Measurements from ENCODE around the gene OSBPL3. TPM values are rescaled to one million over a fixed set of nuclear protein-coding genes. Genes with fewer than 3 reads are reported as not detected.
"Not testable (repeated sequence)": the region's sequence is repeated elsewhere in the genome, so short reads cannot be mapped to it uniquely, and the experiment has no call there.

OSBPL3 gene
- total RNA-seq, 1 donor from 2014 or later, result 48.8 TPM

DNA sequence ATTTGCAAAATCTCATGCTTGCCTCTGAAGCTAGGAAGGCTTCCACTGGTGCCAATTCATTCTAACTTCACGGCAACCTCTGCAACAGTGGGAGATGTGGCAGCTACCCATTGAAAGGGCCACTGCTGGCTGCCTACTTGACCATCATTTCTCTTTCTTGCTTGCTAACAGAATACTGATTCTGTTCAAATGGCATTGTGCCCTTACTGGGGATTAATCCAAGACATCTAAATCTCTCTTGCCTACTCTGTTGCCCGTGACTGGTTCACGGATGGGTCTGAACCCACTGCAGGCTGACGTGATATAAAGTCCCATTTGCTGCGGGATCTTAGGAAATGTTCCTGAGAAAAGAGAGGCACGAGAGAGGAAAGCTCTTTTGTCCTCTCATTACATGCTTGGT lies 171.5 kb downstream of the OSBPL3 start:
- DNase-seq (ENCODE audit: low read depth), result no peak

DNA sequence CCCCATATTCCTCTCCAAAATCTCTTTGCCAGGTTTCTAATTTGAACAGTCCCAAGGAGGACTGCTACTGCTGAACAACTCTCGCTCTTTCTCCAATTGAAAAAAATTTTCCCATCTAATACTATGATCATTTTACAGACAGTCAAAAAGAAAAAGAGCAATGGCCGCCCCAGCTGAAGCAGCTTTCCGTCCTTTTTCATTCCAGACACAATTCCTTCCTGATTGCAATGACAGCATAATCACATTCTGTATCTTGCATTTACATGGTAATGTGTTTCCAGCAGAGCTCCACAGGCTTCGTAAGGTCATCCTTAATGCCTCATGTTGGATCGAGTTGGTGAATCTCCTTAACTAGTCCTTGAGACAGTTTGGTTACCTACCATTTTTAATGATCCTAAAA lies 177.7 kb downstream of the OSBPL3 start:
- DNase-seq (ENCODE audit: low read depth), result no peak

DNA sequence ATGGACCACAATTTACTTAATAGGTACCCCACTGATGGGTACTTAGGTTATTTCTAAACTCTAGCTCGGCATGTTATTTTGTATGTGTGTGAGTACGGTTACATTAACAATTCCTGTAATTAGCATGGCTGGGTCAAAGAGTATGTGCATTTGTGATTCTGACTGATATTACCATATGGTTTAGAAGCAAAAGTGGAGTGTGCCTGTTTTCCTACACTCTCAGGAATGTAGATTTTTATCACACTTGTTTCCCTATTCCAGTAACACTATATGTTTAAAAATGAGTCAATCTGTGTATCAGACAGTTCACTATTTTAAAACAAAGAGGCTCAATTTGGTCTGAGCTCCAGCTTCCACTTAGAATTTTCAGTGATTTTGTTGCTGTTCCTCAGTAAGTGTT lies 178.1 kb downstream of the OSBPL3 start:
- no peak for DNase-seq (ENCODE audit: low read depth)

DNA sequence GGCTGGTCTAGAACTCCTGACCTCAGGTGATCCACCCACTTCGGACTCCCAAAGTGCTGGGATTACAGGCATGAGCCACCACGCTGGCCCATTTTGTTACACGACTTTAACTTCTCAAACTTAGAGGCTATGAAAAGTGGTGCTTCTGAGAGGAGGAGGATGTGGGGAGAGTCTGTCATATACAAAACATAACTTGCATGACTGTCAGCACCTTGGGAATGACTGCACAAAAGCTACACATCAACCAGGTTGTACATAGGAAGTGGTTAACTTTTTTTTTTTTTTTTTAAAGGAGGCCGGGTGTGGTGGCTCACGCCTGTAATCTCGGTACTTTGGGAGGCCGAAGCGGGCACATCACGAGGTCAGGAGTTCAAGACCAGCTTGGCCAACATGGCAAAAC lies 179.3 kb downstream of the OSBPL3 start:
- no peak for DNase-seq (ENCODE audit: low read depth)

DNA sequence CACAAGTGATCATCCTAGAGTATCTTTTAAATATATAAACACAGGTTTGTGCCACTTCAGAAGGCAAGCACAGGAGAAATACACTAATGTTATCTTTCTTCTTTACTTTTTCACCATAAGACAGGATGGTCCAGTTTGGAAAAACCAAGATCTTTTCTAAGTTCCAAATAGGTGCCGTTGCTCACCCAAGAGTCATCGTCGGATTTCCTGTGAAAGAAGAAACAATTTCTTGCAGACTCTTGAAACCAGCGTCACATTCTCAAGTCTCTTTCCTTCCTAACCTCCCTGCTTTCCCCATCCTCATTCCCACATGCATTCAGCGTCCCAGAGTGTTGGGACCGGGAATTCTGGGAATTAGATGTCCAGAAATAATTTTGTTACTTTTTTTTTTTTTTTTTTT lies 179.9 kb downstream of the OSBPL3 start:
- no peak for DNase-seq (ENCODE audit: low read depth)

DNA sequence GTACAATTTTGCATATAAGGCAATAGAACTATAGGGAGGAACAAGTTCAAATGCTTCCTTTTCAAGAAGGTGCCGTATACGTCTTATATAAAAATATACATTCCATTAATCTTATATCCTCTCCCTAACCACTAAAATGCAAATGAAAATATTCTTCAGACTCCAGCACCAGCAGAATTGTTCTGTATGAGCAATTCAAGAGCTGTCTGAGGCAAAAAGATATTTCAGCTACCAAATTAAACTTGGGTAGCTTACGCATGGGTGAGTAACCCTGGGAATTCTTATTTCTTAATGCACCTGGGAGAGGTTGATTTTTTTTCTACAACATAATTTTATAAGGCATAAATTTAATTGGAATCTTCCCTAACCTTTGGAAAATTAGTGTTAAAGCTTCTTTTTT lies 180.5 kb downstream of the OSBPL3 start:
- DNase-seq (ENCODE audit: low read depth), result no peak

DNA sequence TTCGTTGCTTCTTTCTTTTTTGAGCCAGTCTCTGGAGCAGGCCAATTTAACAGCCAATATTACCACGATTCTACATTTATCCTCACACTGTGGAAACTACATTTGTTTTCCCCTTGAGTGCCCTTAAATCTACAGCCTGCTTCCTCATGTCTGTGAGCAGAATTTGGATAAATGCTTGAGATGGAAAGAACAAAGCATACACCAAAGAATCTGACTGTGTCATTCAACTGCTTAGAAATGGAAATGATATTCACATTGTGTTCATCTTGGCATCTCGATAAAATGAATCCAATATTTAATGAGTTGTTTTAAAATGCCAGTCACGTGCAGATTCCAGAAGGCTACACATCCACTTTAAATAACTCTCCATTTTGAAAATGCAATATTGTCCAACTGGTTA lies 181.7 kb downstream of the OSBPL3 start:
- no peak for DNase-seq (ENCODE audit: low read depth)

DNA sequence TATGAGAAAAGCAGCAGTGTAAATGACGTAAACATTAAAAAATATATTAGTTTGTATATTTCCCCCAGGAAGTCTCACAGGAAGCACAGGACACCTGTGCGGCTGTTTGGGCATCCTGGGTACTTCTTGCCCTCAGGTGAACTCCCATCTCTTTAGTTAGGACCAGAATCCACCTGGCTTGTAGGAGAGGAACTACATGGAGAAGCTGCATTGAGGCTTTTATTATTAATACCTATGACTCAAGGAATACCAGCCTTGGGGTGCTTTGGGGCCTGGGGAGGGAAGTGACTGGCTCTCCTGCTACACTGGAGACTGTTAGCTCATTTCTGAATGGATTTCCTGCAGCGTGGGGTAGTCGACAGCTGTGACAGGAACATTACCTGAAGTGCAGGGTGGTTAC lies 182.7 kb downstream of the OSBPL3 start:
- no peak for DNase-seq (ENCODE audit: low read depth)

DNA sequence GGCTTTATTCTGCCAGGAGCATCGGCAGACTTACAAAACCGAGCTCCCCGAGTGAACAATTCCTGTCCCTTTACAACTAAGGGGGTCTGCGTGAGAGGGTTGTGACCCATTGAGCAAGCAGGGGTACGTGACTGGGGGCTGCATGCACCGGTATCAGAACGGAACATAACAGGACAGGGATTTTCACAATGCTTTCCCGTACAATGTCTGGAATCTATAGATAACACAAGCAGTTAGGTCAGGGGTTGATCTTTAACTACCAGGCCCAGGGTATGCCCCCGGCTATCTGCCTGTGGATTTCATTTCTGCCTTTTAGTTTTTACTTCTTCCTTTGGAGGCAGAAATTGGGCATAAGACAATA lies 184.6 kb downstream of the OSBPL3 start:
- DNase-seq (ENCODE audit: low read depth), result no peak

DNA sequence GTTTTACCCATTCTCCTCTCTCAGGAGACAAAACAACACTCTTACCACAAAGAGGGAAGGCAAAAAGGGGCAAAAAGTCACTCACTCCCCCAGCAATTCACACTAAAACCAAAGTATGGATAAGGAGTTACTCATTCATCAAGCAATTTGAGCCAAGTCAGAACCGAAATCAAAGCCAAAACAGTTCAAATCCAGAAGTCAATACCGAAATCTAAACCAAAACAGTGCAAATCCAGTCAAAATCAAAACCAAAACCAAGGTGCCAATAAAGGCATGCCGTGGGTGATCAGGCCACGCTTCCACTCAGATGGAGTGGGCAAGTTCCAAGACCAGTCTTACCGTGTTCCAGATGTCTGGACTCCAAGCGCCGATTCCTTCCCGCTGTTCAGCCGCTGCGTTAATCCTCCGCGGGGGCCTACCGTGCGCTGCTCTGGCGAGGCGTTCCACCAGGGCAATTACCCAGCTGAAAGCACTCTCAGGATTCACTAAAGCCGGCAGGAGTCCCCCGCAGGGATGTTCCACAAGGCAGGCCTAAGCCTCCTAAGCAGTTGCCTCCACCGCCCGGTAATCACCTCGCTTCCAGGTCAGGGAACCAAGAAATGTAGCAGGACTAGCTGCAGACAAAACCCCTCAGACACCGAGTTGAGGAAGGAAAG lies 185.1 kb downstream of the OSBPL3 start:
- DNase-seq (ENCODE audit: low read depth), result not testable (repeated sequence)

DNA sequence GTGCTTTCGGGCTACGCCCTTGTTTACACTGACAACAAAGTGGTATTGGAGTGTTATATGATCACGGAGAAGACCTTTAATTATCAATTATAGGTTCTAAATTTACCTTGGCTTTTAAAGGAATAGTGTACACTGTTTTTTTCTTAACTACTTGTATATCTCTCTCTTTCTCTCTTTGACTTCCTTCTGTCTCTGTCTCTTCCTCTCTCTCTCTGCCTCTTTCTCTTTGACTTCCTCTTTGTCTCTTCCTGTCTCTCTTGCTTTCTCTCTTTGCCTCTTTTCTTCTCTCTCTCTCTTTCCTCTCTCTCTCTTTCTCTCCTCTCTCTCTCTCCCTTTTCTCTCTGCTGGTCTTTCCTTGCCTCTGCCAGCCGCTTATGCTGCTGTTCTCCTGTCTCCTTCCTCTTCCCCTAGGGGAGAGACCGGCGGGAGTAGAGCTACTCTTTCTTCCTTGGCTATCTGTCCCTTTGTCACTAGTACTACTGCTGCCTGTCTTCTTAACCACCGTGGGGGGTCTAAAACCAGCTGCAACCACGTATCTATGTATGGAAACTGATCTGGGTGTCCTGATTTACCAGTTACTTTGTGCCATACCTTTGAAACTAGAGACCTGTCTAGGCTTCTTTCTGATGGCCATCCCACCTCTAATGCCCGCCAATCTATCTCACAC lies 185.9 kb downstream of the OSBPL3 start:
- no peak for DNase-seq (ENCODE audit: low read depth)

DNA sequence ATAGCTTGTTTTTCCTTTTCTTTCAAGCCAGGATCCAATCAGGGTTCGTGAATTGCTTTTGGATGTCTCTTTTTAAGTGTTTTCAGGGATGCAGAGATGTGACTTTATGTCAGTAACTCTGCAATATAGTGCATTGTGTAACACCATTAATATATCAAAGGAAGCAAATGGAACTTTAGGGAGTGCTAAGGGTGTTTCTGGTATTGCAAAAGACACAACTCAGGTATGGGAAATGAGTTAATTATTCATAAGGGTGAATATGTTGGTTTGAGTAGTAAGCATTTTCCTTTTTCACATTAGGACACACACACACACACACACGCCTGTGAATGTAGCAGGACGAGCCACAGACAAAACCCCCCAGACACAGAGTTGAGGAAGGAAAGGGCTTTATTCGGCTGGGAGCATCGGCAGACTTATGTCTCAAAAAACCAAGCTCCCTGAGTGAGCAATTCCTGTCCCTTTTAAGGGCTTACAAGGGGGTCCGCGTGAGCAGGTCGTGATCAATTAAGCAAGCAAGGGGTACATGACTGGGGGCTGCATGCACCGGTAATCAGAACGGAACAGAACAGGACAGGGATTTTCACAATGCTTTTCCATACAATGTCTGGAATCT lies 190.9 kb downstream of the OSBPL3 start:
- DNase-seq (ENCODE audit: low read depth), result no peak

DNA sequence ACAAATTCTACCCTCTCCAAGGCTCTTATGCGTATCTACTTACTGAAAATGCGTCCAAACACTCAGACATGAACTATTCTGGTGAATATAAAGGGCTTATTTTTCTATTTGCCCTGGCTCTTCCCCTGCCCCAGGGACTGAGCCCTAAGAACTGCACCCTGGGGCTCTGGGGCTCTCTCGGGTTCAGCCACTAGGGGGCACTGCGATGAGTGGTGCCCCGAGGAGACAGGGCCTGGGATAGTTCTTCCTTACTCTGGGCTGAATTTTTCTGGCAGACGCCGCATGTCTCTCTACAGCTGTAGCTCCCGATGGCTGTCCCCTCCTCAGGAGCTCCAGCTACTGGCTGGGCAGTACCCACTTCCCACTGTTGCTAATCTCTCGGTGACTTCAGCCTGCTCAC lies 191.9 kb downstream of the OSBPL3 start:
- no peak for DNase-seq (ENCODE audit: low read depth)

DNA sequence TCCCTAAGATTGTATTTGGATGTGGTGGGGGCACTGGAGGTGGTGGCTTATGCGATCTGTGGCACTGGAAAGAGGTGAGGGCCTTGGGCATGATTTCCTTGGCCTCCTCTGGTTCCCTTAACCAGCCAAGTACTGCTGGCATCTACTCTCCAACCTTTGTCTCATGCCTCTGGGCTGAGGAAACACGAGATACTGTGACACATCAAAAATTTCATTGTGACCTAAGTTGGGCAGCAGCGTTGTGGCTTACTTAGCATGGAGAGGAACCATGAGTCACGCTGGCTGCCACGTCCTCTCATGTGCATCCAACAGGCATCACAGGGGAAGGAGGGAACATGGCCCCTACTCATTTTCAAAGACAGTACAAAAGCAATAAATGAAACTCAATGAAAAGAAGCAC lies 193.0 kb downstream of the OSBPL3 start:
- DNase-seq (ENCODE audit: low read depth), result peak; percentile 99

DNA sequence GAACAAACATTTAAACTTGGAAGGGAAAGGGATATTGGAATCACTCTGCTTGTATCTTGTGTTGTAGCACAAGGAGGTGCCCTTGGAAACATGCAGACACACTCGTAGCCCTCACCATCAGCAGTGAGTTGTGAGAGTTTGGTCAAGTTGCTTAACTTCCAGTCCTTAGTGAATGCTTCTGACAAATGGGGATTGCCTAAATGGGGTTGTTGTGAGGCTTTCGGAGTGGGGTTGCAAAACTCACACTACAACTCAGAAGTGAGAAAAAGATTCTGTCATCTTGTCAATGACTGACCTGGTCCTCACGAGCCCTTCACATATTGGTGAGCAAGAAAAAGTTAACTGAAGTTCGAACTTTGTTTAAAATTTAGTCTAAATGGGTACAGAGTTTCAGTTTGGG lies 193.7 kb downstream of the OSBPL3 start:
- DNase-seq (ENCODE audit: low read depth), result no peak

DNA sequence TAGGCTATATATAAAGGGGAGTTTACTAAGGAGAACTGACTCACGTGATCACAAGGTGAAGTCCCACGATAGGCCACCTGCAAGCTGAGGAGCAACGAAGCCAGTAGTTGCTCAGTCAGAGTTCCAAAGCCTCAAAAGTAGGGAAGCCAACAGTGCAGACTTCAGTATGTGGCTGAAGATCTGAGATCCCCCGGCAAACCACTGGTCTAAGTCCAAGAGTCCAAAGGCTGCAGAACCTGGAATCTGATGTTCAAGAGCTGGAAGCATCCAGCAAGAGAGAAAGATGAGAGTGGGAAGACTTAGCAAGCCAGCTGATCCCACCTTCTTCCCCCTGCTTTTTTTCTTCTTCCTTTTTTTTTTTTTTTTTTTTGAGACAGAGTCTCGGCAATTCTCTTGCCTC lies 195.7 kb downstream of the OSBPL3 start:
- DNase-seq (ENCODE audit: low read depth), result no peak

DNA sequence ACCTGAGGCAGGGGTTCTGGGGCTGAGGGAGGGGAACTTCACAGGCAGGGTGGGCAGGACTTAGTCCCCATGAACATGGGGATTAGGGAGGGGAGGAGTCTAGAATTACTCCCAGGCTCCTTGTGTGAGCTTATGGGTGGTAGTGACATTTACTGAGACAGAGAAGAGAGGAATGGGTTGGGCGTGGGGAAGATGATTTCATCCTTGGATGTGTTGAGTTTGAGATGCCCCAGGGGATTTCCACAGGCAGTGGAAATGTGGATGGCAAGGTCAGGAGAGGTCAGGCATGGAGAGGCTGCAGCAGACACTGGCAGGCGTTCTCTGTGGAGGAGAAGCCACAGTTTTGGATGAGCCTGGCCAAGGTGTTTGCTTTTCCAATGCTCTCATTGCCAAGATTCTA lies 196.3 kb downstream of the OSBPL3 start:
- peak; percentile 51 for DNase-seq (ENCODE audit: low read depth)

DNA sequence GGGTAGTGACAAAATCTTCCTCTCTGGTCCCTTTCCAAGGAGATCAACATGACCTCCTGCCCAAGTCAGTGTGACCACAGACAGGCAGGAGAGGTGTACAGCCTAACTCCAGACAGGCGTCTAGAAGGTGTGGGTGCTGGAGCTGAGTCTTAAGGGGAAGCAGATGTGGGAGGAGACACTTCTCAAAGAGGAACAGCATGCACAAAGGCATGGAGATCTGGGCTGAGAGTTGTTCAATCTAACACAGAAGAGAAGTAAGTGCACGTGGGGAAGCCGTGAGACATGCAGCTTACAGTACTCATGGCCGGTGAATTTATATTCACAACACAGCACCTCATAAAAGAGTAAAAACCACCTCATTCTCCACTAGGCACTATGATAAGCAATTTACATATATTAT lies 198.9 kb downstream of the OSBPL3 start:
- no peak for DNase-seq (ENCODE audit: low read depth)

DNA sequence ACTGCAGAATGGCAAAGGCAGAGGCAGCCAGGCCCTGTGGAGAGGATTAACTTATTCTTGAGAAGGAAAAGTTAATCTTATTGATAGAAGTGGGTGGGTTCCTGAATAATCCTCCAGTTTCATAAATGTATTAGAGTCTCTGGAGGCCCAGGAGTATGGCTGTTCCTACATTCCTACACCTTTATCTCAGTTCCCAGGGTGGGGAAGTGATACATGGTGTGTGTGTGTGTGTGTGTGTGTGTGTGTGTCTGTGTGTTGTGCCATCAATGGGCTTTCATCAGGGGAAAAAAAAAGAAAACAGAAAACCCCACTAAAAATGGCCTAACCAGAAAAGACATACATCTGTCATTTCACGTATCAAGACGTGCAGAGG lies 200.7 kb downstream of the OSBPL3 start:
- no peak for DNase-seq (ENCODE audit: low read depth)

DNA sequence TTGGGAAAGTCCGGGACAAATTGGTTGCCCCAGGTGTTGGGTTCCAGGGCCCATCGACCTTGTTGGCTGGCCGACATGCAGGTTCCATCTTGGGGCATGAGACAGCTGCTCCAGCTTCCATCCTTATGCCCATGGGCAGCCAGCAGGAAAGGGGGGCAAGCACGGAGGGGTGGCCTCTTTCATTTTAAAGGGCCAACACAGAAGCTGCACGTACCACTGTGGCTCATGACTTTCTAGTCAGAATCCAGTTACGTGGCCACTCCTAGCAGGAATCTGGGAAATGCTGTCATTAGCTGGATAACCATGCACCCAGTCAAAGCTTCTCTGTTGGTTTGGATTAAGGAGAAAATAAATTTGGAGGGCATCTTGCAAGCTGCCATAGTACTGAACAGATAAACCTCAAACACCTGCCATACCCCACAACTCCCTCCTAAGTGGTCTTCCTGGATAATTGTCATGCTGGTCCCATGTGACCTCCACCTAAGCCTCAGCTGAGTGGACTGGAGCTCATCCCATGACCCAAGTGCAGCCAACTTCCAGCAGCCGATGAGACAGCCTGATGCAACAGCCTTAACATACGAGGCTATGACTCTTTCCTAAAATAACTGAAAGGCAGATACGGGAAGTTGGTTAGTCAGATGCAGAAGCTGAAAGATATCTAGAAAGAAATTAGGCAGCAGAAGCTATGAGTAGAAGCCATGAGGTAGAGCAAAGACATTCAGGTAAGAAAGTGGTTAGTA lies 201.3 kb downstream of the OSBPL3 start:
- DNase-seq (ENCODE audit: low read depth), result peak; percentile 98

DNA sequence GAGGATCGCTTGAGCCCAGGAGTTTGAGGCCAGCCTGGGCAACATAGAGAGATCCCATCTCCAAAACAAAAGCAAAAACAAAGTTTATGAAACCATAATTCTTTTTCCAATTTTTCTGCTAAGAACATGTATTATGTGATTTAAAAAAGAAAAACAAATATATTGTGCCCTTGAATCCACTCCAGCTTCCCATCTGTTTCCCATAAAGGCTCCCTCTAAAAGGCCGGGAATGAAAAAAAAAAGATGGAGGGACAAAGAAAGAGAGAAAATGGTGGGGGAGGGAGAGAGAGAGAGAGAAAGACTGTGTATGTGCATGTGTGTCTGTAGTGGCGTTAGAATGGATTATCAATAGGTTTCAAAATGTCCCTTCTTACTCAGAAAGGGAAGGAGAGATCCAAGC lies 202.2 kb downstream of the OSBPL3 start:
- DNase-seq (ENCODE audit: low read depth), result no peak

DNA sequence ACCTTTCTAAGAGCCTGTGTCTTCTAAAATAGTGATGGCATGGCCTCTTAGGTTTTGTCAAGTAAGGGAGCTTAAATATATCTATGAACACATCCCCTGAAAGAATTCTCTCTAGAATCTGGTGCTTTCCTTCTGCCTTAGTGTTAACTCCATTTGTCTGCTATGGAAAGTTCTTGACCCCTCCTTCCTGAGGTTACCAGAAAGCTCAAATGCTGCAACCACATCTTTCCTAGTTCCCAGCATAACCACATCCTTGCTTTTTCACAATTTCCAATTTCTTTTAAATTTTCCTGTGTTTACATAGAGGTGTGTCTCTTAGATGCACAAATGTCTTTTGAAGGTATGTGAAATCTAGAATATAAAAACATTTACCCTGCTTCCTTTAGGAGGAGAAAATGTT lies 206.3 kb downstream of the OSBPL3 start:
- DNase-seq (ENCODE audit: low read depth), result peak; percentile 37

All from myocyte (in vitro differentiated cells).